Kidney tubule cell (primary cell): Measurements from ENCODE around the gene NRG3.

ENCODE experiments used
- DNase-seq: peaks from one replicate; pipeline ENCODE4 v3.0.0-alpha.2; 2018; ENCODE audit warnings: low spot score

NRG3 gene

DNA sequence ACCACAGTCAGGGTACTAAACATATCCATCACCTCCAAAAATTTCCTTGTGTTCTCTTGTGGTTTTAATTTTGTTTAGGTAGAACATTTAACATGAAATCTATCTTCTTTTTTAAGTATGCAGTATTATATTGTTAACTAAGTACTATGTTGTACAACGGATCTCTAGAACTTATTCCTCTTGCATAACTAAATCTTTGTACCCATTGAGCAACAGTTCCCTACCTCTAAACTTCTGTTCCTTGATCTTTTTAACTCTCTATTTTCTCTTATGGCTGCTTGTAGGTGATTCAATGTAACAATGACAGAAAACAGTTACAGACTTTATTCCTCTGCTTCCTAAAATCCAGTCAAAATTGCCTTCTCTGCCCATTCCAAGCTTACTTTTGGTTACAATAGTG lies 9.9 kb downstream of the NRG3 start:
- no peak for DNase-seq

DNA sequence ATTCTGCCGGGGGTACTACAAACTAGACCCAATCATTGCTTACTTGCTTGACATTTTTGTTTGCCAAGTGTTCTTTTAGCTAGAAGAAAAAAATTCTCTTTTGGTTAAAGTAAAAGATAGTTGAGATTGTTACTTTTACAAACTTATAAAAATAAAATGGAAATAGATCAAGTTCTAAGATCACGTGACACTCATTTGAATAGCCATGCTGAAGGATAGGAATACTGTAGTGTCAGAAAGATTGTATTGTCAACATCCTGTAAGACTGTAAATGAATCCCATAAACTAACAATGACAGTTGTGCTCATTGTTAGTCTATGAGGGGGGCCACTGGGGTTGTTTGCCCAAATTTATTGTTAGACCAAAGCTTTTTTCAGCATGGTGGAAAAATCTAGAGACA lies 10.5 kb downstream of the NRG3 start:
- DNase-seq = no peak

DNA sequence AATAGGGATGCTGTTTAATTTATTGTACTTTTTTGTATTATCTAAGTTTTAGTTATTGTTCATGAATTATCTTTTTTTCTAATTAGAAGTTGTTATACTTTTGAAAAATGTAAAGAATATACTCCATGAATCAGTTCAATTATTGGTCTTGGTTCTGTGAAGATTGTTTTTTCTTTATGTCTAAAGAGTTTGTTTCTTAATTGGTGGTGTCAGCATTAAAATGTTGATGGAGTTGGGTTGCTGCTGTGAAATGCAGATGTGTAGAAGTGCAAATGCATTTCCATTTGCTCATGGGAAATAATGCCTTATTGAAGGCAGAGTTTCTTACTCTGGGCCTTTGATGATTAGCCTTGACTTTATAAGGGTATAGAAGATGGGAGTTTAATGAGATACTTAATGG lies 11.9 kb downstream of the NRG3 start:
- no peak for DNase-seq

DNA sequence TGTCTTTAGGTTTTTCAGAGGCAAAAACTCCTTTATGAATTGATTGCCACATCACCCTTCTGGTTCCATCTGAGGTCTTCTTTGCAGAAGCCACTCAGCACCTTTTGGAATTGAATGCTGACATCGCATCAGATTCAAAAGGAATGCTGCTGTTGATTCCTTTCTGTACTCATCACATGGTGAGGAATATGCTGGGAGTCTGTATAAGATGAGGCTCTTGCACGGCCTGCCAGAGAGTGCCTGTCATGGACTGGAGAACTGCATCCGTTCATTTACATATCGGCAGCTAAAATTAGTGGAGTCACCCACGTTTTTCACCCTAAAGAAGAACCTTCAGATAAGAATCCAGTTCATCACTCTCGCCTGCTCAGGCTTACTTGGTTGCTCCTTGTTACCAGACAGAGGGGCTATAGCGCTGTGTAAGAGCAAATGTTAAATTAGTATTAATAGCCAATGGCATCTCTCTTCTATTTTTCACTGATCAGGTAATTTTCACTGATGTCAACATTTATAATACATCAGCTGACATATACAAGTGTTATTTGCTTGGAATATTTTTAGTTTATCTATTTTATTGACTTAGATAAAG lies 14.3 kb downstream of the NRG3 start:
- no peak for DNase-seq

DNA sequence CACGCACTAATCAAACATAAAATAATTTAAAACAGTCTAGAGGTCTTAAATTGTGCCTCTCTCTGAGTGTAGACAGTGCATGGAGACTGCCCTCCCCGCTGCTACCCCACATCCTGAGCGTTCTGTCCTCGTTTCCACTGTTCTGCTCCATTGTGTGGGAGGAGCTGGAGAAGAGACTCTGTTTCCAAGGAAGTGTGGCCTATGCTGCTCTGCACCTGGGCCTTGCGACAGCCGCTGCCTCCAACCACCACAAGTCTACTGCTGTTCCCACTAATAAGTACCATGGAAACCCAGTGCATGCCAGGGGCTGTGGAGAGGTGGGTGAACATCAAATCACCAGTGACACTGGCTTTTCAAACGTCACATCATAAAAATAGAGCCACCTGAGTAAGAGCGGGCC lies 19.6 kb downstream of the NRG3 start:
- DNase-seq = no peak

DNA sequence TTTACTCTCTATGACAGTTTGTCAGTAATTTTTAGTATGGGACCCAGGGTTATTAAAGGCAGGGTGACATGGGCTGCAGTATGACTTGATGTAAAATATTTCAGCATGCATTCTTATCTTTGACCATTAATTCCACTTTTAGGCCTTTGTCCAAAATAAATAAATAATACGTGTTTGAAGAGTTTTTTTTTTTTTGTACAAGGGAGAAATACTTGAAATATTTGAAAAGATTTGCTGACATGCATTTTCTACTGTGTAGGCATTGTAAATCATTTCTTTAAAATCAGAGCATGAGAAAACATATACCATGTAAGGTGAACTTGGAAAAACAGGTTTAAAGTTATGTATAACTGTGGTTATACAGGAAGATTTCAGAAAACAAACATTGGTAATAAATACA lies 23.5 kb downstream of the NRG3 start:
- no peak for DNase-seq

DNA sequence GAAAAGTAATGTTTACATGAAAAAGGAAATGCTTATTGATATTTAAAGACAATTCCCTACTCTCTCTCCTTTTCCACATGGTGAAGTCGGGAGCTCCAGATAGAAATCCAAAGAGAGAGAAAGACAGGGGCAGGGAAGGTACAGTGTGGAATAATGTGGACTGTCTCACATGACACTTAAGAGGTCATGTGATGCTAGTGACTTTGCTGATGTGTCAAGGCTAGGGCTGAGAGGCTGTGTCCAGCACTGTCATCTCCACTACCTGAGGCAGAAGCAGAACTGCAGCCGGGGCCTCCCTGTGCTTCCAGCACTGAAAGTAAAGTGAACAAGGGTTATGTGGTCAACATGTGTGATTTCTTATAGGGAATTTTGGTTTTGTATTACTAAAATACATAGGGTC lies 26.0 kb downstream of the NRG3 start:
- no peak for DNase-seq

DNA sequence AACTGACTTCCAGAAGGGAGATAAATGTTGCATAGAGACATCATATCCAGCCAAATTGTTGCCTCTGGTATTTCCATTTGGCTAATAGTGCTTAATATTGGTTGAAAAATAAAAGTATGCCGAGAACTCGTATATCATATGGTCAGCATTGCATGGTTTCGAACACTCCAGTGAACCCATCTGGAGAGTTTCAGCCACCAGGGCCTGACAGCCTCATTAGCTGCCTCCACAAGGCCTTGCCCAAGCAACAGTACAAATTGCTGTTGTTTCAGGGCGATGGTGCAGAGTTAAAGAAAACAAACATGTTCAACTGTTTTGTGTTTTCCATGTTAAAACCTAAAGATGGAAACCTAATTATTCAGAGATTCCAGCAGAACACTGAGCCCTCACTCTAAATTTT lies 28.5 kb downstream of the NRG3 start:
- no peak for DNase-seq

DNA sequence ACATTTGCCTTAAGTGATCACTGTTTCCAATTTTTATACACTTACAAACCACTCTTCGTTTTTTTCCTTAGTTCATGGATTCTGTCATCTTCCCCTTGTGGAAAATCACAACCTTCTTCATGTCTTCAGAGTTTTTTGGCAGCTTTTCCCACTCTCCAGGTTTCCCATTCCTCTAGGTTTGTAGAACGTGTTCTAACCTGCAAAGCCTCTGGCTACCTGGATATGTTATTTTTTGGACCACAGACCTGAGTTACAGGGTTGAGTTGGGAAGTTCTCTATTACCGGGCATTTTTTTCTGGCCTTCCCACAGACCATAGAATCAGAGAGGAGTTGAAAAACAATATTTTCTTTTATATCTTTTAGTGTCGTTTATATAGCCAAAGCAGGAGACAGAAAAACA lies 30.2 kb downstream of the NRG3 start:
- DNase-seq = no peak

DNA sequence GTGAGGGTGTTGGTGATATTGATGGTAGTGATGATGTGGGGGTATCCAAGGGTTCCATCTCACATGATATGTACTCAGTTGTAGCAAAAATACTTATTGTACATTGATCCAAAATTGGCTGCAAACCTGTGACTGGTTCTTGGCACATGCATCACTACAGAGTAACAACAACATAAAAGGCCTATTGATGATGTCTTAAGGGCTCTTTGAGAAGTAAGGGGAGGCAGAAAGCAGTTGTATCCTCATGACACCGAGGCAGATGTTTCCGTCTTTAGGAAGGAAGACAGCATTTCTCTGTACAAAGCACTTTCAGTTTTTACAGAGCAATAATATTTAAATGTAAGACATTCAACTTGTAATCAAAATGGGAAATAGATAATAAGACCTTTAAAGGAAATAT lies 34.5 kb downstream of the NRG3 start:
- DNase-seq = no peak

DNA sequence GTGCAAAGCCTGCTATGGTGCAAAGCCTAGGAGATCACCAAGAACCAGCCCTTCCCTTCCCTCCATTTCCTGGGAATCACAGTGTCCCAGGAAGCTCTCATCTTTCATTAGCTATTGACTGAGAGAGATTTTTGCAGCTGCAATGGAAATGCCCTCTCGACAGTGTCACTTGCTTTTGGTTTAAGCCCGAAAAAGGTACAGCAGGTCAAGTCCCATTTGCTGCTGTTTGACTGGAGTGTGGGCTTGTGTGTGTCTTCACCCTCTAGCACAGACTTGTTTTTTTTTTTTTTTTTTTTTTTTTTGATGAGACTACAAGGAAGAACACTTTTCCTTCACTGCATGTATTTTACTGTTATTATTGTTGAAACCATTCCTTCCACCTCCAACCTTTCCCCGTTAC lies 36.3 kb downstream of the NRG3 start:
- DNase-seq = no peak

DNA sequence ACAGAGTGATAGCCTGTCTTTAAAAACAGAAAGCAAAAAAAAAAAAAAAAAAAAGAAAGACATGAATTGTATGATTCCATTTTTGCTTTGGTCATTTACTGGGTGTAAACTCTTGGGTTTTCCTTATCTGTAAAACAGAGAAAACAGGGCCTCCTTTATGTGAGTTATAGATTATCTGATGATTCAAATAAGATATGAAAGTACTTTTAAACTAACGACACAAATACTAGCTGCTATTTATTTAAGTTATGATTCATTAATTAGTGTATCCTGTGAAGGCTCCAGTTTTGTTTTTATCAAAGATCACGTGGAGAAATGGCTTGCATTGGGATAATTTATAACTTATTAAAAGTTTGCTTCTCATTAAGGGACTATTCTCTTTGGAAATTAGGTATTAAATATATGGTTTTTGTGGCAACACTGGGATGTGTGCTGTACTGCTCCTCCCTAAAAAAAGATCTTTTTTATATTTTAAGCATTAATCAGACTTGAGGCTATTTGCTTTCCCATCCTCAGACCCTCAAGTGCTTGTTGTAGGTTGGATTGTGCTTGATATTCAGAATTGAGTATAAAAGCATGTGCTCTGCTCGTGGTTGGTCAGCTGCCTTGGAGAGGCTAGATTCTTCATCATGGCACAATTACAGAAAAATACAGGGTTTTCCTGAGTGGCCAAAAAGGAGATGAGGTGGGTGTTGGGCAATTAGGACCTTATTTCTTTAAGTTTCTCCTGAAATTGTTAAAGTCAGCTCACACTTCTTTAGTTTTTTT lies 39.9 kb downstream of the NRG3 start:
- DNase-seq = no peak

DNA sequence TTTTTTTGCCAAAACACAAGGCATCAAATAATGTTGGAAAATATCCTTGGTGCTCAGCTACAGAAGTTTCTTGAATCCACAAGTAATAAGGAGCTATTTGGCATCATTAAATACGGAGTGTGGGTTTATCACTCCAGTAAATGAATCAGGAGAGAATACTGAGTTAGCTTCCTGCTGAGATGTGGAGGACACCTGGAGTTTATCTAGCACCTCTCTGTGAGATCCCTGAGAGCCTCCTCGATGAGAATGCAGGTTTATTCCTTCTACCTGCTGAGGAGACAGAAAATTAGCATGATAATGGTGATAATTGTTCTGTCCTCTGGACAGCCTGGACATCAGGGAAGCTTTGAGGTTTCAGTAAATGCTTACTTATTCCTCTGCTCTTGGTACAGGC lies 40.5 kb downstream of the NRG3 start:
- DNase-seq = no peak

DNA sequence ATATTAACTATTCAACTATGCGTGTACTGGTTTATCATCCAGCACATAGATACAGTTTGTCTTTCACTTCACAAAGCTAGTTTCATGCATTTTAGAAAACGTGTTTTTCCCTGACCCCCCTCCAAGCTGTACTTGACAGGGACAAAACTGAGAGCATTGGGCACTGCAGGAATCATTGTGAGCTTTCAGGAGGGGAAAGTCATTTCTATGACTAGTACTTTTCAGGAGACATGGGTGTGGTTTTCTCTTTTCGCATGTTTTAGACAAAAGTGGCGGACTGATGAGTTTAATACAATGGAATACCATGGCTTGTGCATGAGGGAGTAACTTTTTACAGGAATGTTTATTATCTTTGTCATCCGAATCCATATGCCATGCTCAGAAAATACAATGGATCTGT lies 42.7 kb downstream of the NRG3 start:
- DNase-seq = no peak

DNA sequence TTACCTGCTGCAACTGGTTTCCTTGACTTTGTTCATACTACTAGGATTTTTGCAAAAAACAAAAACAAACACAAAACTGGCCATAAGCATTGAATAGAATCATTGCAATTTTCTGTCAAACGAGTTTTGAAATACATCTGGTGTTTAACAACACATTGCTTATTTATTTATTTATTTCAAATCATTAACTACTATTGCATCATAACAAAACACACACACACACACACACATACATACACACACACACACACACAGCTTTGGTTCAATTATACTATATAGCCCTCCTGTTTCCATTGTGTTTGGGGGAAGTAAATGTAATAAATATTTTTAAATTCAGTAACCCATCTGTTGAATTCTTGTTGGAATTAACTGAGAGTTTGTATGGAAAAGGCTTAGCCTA lies 43.8 kb downstream of the NRG3 start:
- DNase-seq = no peak

DNA sequence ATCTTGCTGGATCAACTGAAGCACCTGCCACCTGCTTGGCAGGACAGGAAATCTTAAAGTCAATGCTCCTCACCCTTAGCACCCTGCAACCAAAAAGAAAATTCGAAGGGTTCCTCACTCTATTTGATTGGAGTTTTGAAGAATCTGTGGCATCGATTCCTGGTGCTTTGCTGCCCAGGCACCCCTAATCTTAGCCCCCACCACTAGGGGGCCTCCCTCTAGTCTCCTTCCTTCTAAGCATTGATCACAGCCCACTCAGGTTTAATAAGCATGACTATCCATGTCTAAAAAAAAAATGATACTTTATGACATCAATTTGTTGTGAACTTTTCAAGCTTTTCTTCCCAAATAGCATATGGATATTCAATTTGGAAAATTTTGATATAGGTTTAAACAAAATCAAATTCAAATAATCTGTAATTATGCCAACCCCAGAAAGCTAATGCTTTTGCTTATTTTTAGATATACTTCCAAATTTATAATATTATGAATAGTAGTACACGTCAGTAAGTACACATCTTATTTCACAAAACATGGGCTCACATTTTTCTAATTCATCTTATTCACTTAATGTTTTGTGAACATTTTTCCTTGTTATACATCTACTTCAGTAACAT lies 45.3 kb downstream of the NRG3 start:
- DNase-seq = peak; percentile 10

DNA sequence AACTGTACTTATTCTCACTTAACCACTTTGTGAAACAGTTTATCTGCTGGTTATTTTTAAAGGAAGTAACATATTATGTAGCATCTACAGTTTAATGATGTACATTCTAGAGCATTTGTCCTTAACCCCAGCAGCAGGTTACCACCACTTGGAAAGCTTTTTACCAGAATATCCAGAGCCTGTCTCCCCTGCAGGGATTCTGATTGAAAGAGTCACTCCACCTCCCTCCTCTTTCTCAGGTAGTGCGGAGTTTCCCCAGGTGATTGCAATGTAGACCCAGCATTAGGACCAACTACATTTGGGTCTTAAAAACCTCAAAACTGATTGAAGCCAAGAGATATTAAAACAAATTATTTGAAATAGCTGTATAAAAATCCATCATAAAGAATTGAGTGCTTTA lies 53.1 kb downstream of the NRG3 start:
- DNase-seq = no peak

DNA sequence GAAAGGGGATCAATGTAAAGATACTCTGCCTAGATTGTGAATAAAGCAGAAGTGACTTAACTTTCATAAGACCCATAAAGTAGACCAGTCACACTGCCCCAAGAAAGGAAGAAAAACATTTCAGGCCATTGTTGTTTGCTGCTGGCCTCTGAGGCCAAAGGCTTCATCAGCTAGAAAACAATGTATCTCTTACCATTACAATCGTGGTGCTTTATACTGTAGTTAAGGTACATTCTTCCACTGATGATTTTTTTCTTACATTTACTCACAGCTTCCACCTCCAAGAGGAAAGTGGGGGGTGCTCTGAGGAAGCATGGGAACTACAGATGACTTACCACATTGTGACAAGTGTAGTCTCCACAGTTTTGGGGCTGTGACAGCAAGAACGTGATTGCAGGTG lies 68.6 kb downstream of the NRG3 start:
- no peak for DNase-seq

DNA sequence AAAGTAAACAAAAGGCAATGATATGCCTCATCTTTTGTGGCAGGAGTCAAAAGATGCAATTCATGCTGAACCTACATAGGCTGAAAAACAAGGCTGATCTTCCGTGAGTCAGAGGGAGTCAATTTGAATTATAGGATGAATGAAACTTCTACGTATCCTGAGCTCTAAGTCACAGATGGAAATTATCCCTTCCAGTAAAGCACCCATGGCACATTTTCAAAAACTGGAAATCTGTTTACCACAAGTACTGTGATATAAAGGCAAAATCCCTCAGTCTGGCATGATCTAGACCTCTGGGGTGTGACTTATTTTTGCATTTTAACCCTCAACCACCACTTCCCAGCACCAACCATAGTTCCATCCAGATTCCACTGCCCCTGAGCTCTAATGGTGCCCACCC lies 69.6 kb downstream of the NRG3 start:
- DNase-seq = no peak

DNA sequence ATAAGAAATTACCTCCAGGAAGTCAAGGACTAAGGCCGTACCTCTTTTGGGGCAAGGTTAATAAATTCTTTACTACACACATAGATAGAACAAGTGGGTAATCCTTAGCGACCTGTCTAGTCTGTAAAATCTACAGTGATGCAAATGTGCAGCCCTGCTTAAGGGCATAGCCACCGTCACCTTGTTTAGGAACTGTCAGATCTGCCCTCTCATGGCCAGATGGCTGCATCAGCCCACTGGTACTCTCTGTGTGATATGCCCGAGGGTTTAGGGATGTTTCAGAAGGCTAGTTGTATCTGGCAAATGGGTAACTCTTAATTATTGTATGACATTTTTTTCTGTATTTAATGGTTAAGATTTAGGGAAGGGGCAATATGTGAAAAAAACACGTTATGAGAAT lies 74.3 kb downstream of the NRG3 start:
- DNase-seq = no peak

DNA sequence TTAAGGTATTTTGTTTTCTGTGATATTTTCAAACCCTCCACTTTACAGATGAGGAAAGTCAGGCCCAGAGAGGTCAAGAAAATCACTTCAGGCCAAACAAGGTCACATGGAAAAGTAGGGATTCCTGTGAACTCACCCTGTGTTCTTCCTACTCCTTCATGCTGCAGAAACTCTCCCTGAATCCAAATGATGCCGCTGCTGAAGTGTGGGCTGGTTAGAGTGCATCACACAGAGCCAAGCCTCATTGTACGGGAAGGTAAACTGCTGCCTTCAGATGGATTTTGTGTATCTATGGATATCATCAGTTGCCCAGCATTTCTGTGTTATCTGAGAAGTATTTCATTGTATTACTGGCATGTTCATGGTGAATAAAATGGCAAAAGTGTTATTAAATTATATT lies 75.4 kb downstream of the NRG3 start:
- no peak for DNase-seq

DNA sequence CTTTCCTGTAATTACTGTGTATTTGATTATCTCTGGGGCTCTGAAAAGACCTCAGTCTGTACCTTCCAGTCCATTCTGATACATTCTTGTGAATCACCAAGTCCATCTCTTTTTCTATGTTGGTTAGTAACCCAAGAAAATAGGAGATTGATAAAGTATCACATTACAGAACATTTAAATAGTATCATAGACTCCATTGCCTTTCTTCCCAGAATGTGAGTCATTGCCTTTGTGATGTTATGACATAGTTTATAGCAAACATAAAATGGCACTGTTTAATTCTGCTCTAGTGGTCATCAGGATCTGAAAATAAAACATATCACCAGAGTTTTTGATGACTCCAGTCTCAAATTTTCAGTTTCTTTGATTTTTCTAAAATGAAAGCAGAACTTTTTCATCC lies 78.4 kb downstream of the NRG3 start:
- DNase-seq = peak; percentile 43

DNA sequence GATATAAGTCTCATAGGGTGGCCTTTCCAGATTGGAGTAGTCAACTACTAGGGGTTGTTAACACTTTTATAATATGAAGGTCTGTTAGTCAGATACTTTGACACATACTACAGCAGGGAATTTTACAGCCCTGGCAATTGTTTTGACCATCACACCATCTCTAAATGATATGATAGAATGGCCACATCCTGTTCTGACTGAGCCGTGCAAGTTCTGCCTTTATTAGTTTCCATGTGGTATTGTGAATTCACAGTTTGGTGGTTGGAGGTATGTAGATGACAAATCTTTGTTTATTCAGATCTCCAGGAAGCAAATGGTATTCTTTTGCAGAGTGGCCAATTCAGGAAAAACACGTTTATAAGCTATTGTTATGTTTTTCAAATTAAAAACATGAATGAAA lies 83.0 kb downstream of the NRG3 start:
- DNase-seq = peak; percentile 82

DNA sequence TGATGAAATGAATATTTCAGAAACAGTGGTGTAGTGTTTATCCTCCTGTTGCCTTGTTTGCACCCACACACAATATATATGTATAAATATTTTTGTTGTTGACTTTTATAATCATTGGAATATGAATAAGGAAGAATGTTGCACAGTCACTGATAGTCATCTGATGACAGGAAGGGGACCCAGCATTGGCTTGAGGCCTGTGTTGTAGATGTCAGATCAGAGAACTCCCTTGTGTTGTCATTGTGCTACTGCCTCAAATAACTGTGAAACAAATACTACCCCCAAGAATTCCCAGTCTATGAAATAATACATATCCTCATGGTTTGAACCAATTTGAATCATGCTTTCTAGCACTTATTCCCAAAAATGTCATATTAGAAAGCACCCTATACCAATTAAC lies 84.0 kb downstream of the NRG3 start:
- DNase-seq = peak; percentile 30
